Mucosa of rectum (tissue), 2 donors: Measurements from ENCODE around the gene BDH1.
"Not testable (repeated sequence)": the region's sequence is repeated elsewhere in the genome, so short reads cannot be mapped to it uniquely, and the experiment has no call there.

Experiments used
- H3K27ac ChIP-seq, 2 donors: one replicate each; pipeline ENCODE4 v1.7.0; 2013; ENCODE audit warnings: inconsistent platforms in 2 of 2, low read depth in 2 of 2, low read length in 2 of 2
- H3K27me3 ChIP-seq, 2 donors: one replicate each; pipeline ENCODE4 v1.7.0; 2013; ENCODE audit warnings: low read length in 2 of 2; ENCODE audit not compliant: control insufficient read depth in 2 of 2, insufficient read depth in 2 of 2
- H3K36me3 ChIP-seq, 2 donors: one replicate each; pipeline ENCODE4 v1.7.0; 2013; ENCODE audit warnings: low read length in 2 of 2; ENCODE audit not compliant: control insufficient read depth in 2 of 2, insufficient read depth in 2 of 2
- H3K4me1 ChIP-seq, 2 donors: one replicate each; pipeline ENCODE4 v1.7.0; 2013; ENCODE audit warnings: low read length in 2 of 2, mild to moderate bottlenecking in 1 of 2; ENCODE audit not compliant: control insufficient read depth in 2 of 2, insufficient read depth in 2 of 2
- H3K4me3 ChIP-seq, 2 donors: one replicate each; pipeline ENCODE4 v1.7.0; 2013; ENCODE audit warnings: low read length in 2 of 2
- H3K9ac ChIP-seq, 2 donors: one replicate each; pipeline ENCODE4 v1.7.0; 2013; ENCODE audit warnings: low read length in 2 of 2, low read depth in 1 of 2, mild to moderate bottlenecking in 1 of 2
- H3K9me3 ChIP-seq, 2 donors: one replicate each; pipeline ENCODE4 v1.7.0; 2013; ENCODE audit warnings: low read length in 2 of 2; ENCODE audit not compliant: control insufficient read depth in 2 of 2
- donor health status: healthy.
- donor health status: Normal muscosa, but diverticular disease.

BDH1 gene

GRCh38 chr3:197578376-197578775, 22.6 kb upstream of the BDH1 start:
- Histone ChIP-seq H3K27ac (no peak overlapping the region), H3K27me3 (no peaks in the 10 kb centered on the region), H3K4me3 (no peak overlapping the region), H3K36me3 (no peaks in the 10 kb centered on the region), H3K9me3 (peaks cover 0 to 2% of the 10 kb centered on the region in 2 donors), H3K4me1 (peaks cover 0 to 4% of the 10 kb centered on the region in 2 donors), H3K9ac (no peak overlapping the region)

- Histone ChIP-seq H3K4me3 (no peak overlapping the region), H3K27ac (no peak overlapping the region), H3K9ac (no peak overlapping the region)
Observed at GRCh38 chr3:197577366-197578074, 21.8 kb upstream of the BDH1 start.

GRCh38 chr3:197576838-197577237, 21.1 kb upstream of the BDH1 start:
- no peak overlapping the region for H3K4me3 ChIP-seq
- H3K27me3 ChIP-seq, result no peaks in the 10 kb centered on the region

More at GRCh38 chr3:197577366-197578074, 21.8 kb upstream of the BDH1 start:
- Histone ChIP-seq H3K27me3 (no peaks in the 10 kb centered on the region), H3K4me1 (peaks cover 0 to 4% of the 10 kb centered on the region in 2 donors), H3K36me3 (no peaks in the 10 kb centered on the region), H3K9me3 (peaks cover 0 to 2% of the 10 kb centered on the region in 2 donors)

GRCh38 chr3:197575362-197575761, 19.6 kb upstream of the BDH1 start:
- Histone ChIP-seq H3K36me3 (no peaks in the 10 kb centered on the region), H3K4me1 (no peaks in the 10 kb centered on the region), H3K27ac (no peak overlapping the region), H3K4me3 (no peak overlapping the region), H3K9ac (no peak overlapping the region), H3K27me3 (no peaks in the 10 kb centered on the region), H3K9me3 (no peaks in the 10 kb centered on the region)

More at GRCh38 chr3:197576838-197577237, 21.1 kb upstream of the BDH1 start:
- no peaks in the 10 kb centered on the region for H3K36me3 ChIP-seq
- peaks cover 0 to 2% of the 10 kb centered on the region in 2 donors for H3K9me3 ChIP-seq
- H3K9ac ChIP-seq, result no peak overlapping the region
- no peak overlapping the region for H3K27ac ChIP-seq
- peaks cover 0 to 4% of the 10 kb centered on the region in 2 donors for H3K4me1 ChIP-seq

DNA sequence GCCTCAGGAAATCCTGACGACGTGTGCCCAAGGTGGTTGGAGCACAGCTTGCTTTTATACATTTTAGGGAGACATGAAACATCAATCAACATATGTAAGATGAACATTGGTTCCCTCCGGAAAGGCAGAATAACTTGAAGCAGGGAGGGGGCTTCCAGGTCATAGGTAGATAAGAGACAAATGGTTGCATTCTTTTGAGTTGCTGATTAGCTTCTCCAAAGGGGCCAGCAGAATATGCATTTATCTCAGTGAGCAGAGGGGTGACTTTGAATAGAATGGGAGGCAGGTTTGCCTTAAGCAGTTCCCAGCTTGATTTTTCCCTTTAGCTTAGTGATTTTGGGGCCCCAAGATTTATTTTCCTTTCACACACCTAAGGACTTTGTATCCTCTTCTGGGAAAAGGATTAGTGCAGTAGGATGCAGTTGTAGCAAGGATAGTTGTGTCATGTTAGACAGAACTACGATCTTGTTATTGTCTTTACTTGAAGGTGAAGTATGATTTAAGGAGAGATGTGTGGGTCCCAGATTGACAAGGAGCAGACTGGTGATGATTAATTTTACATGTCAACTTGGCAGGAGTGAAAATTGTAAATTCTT, 18.7 kb upstream of the BDH1 start:
- H3K4me3 ChIP-seq, H3K9ac ChIP-seq, H3K36me3 ChIP-seq, H3K27me3 ChIP-seq, H3K27ac ChIP-seq, H3K9me3 ChIP-seq, H3K4me1 ChIP-seq: not testable (repeated sequence)

GRCh38 chr3:197573048-197573767, 17.4 kb upstream of the BDH1 start:
- Histone ChIP-seq H3K36me3 (no peaks in the 10 kb centered on the region), H3K4me3 (no peak overlapping the region), H3K9me3 (no peaks in the 10 kb centered on the region), H3K27ac (no peak overlapping the region), H3K4me1 (no peaks in the 10 kb centered on the region), H3K27me3 (no peaks in the 10 kb centered on the region), H3K9ac (no peak overlapping the region)

DNA sequence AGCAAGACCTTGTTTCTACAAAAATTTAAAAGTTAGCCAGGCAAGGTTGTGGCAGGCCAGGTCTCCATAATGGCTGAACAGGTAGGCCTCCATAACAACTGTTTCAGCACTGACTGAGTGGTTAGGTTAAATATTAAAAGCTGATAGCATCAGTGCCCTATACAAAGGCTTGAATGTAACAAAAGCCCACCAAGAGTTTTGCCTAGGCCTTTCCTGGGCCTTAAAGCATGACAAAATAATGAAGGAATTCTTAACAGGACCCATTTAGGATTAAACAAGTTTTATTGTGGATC, 16.1 kb upstream of the BDH1 start:
- not testable (repeated sequence) for H3K9me3 ChIP-seq, H3K27ac ChIP-seq, H3K4me3 ChIP-seq, H3K36me3 ChIP-seq, H3K27me3 ChIP-seq, H3K9ac ChIP-seq, H3K4me1 ChIP-seq

DNA sequence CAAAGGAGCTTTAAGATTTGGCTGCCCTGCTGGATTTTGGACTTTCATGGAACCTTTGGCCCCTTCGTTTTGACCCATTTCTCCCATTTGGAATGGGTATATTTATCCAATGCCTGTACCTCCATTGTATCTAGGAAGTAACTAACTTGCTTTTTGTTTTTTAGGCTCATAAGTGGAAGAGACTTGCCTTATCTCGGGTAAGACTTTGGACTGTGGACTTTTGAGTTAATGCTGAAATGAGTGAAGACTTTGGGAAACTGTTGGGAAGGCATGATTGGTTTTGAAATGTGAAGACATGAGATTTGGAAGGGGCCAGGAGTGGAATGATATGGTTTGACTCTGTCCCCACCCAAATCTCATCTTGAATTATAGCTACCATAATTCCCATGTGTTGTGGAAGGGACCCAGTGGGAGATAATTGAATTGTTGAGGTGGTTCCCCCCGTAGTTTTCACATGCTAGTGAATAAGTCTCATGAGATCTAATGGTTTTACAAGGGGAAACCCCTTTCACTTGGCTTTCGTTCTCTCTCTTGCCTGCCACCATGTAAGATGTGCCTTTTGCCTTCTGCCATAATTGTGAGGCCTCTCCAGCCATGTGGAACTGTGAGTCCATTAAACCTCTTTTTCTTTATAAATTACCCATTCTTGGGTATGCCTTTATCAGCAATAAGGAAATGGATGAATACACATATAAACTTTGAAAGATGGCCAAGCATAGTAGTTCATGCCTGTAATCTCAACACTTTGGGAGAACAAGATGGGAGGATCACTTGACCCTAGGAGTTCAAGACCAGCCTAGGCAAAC, 15.5 kb upstream of the BDH1 start:
- H3K4me1 ChIP-seq, H3K27me3 ChIP-seq, H3K9ac ChIP-seq, H3K4me3 ChIP-seq, H3K27ac ChIP-seq, H3K36me3 ChIP-seq, H3K9me3 ChIP-seq: not testable (repeated sequence)

GRCh38 chr3:197569433-197569832, 13.7 kb upstream of the BDH1 start:
- not testable (repeated sequence) for H3K9me3 ChIP-seq, H3K9ac ChIP-seq, H3K4me3 ChIP-seq, H3K4me1 ChIP-seq, H3K36me3 ChIP-seq, H3K27ac ChIP-seq, H3K27me3 ChIP-seq
